Ovary (tissue), 3 donors: Measurements from ENCODE around the gene MAPT.

Source experiments
- EP300 ChIP-seq: sonication (generic); formaldehyde crosslinking; IDR thresholded peaks from one replicate; pipeline ENCODE4 v1.6.1; 2017; ENCODE audit warnings: antibody characterized with exemption
- POLR2A ChIP-seq: fragments of 450-650 bp; IDR thresholded peaks from one replicate; pipeline ENCODE4 v1.6.1; 2017; ENCODE audit warnings: antibody characterized with exemption, mild to moderate bottlenecking, moderate library complexity
- TF ChIP-seq, protein P1 (sequence below), 3 donors: fragments of 450-650 bp in 2 of 3; fragments of 200-600 bp in 1 of 3; IDR thresholded peaks; one replicate each; pipeline versions ENCODE4 v1.5.1 to v1.8.0; 2016 to 2022; ENCODE audit warnings: antibody characterized with exemption in 3 of 3, mild to moderate bottlenecking in 1 of 3
- donor health status: DM: no; HTN: no; CAD: no.

GRCh38 chr17:45924332-45924820 is 30.0 kb downstream of the MAPT start:
- TF ChIP-seq, protein P1, sequence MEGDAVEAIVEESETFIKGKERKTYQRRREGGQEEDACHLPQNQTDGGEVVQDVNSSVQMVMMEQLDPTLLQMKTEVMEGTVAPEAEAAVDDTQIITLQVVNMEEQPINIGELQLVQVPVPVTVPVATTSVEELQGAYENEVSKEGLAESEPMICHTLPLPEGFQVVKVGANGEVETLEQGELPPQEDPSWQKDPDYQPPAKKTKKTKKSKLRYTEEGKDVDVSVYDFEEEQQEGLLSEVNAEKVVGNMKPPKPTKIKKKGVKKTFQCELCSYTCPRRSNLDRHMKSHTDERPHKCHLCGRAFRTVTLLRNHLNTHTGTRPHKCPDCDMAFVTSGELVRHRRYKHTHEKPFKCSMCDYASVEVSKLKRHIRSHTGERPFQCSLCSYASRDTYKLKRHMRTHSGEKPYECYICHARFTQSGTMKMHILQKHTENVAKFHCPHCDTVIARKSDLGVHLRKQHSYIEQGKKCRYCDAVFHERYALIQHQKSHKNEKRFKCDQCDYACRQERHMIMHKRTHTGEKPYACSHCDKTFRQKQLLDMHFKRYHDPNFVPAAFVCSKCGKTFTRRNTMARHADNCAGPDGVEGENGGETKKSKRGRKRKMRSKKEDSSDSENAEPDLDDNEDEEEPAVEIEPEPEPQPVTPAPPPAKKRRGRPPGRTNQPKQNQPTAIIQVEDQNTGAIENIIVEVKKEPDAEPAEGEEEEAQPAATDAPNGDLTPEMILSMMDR (IDR thresholded peaks at IDR 0.05), result no peak
- TF ChIP-seq POLR2A (no peak), EP300 (no peak)
